OCI-LY7 (cell line): ENCODE data around the gene KDM4B. TPM values are rescaled to one million over a fixed set of nuclear protein-coding genes. Genes with fewer than 3 reads are reported as not detected.

ENCODE experiments used
- BruUV-seq: library from RNA; stranded (reverse); fragments of 400-500 nt; replicated peaks from 2 replicates; lab custom pipeline; 2021; lab: Mats Ljungman, UMichigan
- CTCF ChIA-PET: fragments of 300-600 bp; sonication (Branson Sonifier 250); formaldehyde crosslinking; loops from one replicate; lab custom pipeline; 2022; ENCODE audit warnings: antibody characterized with exemption; ENCODE audit not compliant: unreplicated experiment; lab: Charles Lee
- POLR2A ChIA-PET: fragments of 300-600 bp; sonication (Branson Sonifier 250); formaldehyde crosslinking; loops from one replicate; lab custom pipeline; 2022; ENCODE audit warnings: antibody characterized with exemption; lab: Charles Lee
- DNase-seq: peaks from one replicate; pipeline ENCODE4 v3.0.0-alpha.2; 2015; ENCODE audit warnings: low spot score
- H2AFZ ChIP-seq: fragments of 200-600 bp; sonication (generic), shearing (Covaris generic); 2 replicates; pipeline ENCODE4 v1.6.1; 2014; ENCODE audit warnings: mild to moderate bottlenecking, antibody characterized with exemption, low read length, moderate library complexity
- H3K27ac ChIP-seq: fragments of 200-600 bp; sonication (generic); 2 replicates; pipeline ENCODE4 v1.5.1; 2014; ENCODE audit warnings: mixed run types, low read depth, mild to moderate bottlenecking, moderate library complexity, low read length, inconsistent platforms; ENCODE audit not compliant: poor library complexity, severe bottlenecking
- H3K36me3 ChIP-seq: fragments of 200-600 bp; sonication (generic); 2 replicates; pipeline ENCODE4 v1.6.1; 2014; ENCODE audit warnings: mild to moderate bottlenecking, antibody characterized with exemption, low read length, moderate library complexity, mixed read lengths; ENCODE audit not compliant: insufficient read depth
- H3K4me1 ChIP-seq: fragments of 200-600 bp; sonication (generic); 2 replicates; pipeline ENCODE4 v1.5.1; 2014; ENCODE audit warnings: mild to moderate bottlenecking, low read length; ENCODE audit not compliant: insufficient read depth, poor library complexity, severe bottlenecking
- H3K4me2 ChIP-seq: fragments of 200-600 bp; sonication (generic); 2 replicates; pipeline ENCODE4 v1.6.1; 2014; ENCODE audit warnings: mild to moderate bottlenecking, low read length
- H3K4me3 ChIP-seq: fragments of 200-600 bp; sonication (generic); 2 replicates; pipeline ENCODE4 v1.5.1; 2014; ENCODE audit warnings: mild to moderate bottlenecking, low read depth, low read length; ENCODE audit not compliant: poor library complexity, severe bottlenecking
- H3K79me2 ChIP-seq: fragments of 200-600 bp; sonication (generic); 2 replicates; pipeline ENCODE4 v1.6.1; 2016; ENCODE audit warnings: low read depth, mild to moderate bottlenecking, low read length, moderate library complexity, mixed read lengths; ENCODE audit not compliant: insufficient read depth
- H3K9me2 ChIP-seq: fragments of 200-600 bp; sonication (generic); 2 replicates; pipeline ENCODE4 v1.6.1; 2016; ENCODE audit warnings: mild to moderate bottlenecking, low read length, mixed read lengths; ENCODE audit not compliant: insufficient read depth
- H3K9me3 ChIP-seq: fragments of 200-600 bp; sonication (generic); 2 replicates; pipeline ENCODE4 v1.6.1; 2014; ENCODE audit warnings: mild to moderate bottlenecking, mixed run types, low read length, mixed read lengths
- H4K20me1 ChIP-seq: fragments of 200-600 bp; sonication (generic); 2 replicates; pipeline ENCODE4 v1.6.1; 2014; ENCODE audit warnings: mild to moderate bottlenecking, antibody characterized with exemption, low read length, moderate library complexity, mixed read lengths; ENCODE audit not compliant: insufficient read depth
- EZH2phosphoT487 ChIP-seq: fragments of 200-600 bp; sonication (generic); IDR thresholded peaks from 2 replicates; pipeline ENCODE4 v1.6.1; 2018; ENCODE audit warnings: low read depth, borderline replicate concordance, mild to moderate bottlenecking, mixed run types, antibody characterized with exemption, low read length, moderate library complexity, mixed read lengths
- intact Hi-C: fragments of 100-400 bp; cut with micrococcal nuclease; formaldehyde crosslinking; loops from one replicate; pipeline ENCODE4 v1.10.0; 2022; ENCODE audit not compliant: unreplicated experiment
- total RNA-seq, 2 experiments: library from RNA; depleted of rRNA in 1 of 2; stranded (reverse); fragments of >200 nt in 1 of 2; shearing (Covaris generic) in 1 of 2; gene quantifications; 2 replicates each; pipeline ENCODE4 v1.2.3, GENCODE V29; 2014 to 2022
- TF ChIP-seq, protein P1 (sequence below): fragments of 200-600 bp; sonication (generic); conservative IDR thresholded peaks from 2 replicates; pipeline ENCODE4 v1.5.1; 2014; ENCODE audit warnings: mild to moderate bottlenecking, antibody characterized with exemption, low read length, moderate library complexity, mixed read lengths

KDM4B gene
- total RNA-seq, 2 experiments from 2014 or later, result 24.3 to 44.2 TPM

DNA sequence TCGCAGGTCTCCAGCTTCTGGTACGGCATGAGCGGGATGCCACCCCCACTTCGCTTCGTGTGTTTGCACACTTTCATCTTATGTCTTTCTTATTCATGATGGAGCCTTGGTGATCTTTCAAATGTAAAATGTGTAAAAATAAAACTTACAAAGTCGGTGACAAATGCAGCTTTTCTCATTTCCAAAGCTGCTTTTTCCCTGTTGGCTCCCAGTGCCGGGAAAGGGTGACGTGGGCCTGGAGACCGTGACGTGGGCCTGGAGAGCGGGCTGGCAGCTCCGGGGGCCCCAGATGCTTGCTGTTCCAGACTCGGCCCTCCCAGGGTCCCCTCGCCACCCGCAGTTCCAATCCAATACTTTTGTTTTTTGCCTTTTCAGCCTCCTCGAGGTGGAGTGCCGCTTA is 101.4 kb downstream of the KDM4B start:
- H3K27ac ChIP-seq, result no peak overlapping the region
- POLR2A ChIA-PET, result no interaction called here
- CTCF ChIA-PET, result no interaction called here
- no peak for TF ChIP-seq EZH2phosphoT487
- TF ChIP-seq, protein P1, sequence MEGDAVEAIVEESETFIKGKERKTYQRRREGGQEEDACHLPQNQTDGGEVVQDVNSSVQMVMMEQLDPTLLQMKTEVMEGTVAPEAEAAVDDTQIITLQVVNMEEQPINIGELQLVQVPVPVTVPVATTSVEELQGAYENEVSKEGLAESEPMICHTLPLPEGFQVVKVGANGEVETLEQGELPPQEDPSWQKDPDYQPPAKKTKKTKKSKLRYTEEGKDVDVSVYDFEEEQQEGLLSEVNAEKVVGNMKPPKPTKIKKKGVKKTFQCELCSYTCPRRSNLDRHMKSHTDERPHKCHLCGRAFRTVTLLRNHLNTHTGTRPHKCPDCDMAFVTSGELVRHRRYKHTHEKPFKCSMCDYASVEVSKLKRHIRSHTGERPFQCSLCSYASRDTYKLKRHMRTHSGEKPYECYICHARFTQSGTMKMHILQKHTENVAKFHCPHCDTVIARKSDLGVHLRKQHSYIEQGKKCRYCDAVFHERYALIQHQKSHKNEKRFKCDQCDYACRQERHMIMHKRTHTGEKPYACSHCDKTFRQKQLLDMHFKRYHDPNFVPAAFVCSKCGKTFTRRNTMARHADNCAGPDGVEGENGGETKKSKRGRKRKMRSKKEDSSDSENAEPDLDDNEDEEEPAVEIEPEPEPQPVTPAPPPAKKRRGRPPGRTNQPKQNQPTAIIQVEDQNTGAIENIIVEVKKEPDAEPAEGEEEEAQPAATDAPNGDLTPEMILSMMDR, result no peak
- no peak overlapping the region for H3K4me3 ChIP-seq
- H3K4me2 ChIP-seq, result no peak overlapping the region
- no peaks in the 10 kb centered on the region for H4K20me1 ChIP-seq
- no peaks in the 10 kb centered on the region for H3K9me3 ChIP-seq
- H3K36me3 ChIP-seq, result no peaks in the 10 kb centered on the region
- H3K79me2 ChIP-seq, result no peaks in the 10 kb centered on the region
- DNase-seq, result no peak
- no peaks in the 10 kb centered on the region for H3K4me1 ChIP-seq
- H3K9me2 ChIP-seq, result no peaks in the 10 kb centered on the region
- no peak overlapping the region for H2AFZ ChIP-seq
- intact Hi-C loops, result no loop called here
- BruUV-seq, result no TSS peak

DNA sequence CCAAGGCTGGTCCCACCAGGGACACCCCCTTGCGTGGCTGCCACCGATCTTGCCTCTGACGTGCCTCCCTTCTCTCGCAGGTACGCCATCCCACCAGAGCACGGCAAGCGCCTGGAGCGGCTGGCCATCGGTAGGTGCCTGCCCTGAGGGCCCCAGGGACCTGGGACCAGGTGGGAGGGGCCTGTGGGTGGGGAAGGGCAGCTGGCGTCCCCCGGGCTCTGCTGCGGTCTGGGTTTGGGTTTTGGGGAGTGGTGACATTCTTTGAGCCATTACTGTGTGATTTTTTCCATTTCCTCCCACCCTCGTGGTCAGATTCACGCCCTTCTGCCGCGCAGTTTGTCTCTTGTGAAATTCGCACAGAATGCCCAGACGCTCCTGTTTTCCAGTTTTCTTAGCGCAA is 102.0 kb downstream of the KDM4B start:
- no peaks in the 10 kb centered on the region for H4K20me1 ChIP-seq
- BruUV-seq, result no TSS peak
- no peak overlapping the region for H3K4me2 ChIP-seq
- H3K79me2 ChIP-seq, result no peaks in the 10 kb centered on the region
- no peak overlapping the region for H2AFZ ChIP-seq
- TF ChIP-seq, protein P1, result no peak
- no peak for TF ChIP-seq EZH2phosphoT487
- ChIA-PET POLR2A (no interaction called here), CTCF (no interaction called here)
- H3K9me3 ChIP-seq, result no peaks in the 10 kb centered on the region
- intact Hi-C loops, result no loop called here
- no peak overlapping the region for H3K27ac ChIP-seq
- no peaks in the 10 kb centered on the region for H3K36me3 ChIP-seq
- H3K9me2 ChIP-seq, result no peaks in the 10 kb centered on the region
- no peak overlapping the region for H3K4me3 ChIP-seq
- H3K4me1 ChIP-seq, result no peaks in the 10 kb centered on the region
- no peak for DNase-seq

DNA sequence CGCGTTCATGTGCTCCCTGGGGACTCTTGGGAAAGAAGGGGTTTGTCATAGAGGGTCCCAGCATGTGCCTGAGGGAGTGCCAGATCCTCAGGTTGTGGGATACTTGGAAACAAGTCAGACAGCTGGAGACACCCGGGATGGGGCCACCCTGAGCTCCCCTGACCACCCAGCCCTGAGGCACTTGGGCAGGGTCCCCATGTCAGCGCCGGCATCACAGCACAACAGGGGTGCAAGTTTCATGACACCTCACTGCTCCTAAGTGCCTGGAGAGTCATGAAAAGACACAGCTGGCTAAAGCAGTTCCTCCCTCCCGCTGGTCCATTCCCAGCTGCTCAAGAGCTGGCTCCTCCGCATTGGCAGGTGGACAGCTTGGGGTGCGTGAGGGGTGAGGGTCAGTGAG is 102.7 kb downstream of the KDM4B start:
- no peaks in the 10 kb centered on the region for H3K4me1 ChIP-seq
- H4K20me1 ChIP-seq, result no peaks in the 10 kb centered on the region
- no peak overlapping the region for H3K27ac ChIP-seq
- ChIA-PET CTCF (interaction anchor here (0.5 kb wide), 1 partner anchor 358 kb away, joined by 4 read pairs; no protein-coding TSS in a partner anchor), POLR2A (no interaction called here)
- TF ChIP-seq, protein P1, result no peak
- TF ChIP-seq EZH2phosphoT487, result no peak
- H3K4me3 ChIP-seq, result no peak overlapping the region
- no peaks in the 10 kb centered on the region for H3K9me2 ChIP-seq
- DNase-seq, result no peak
- no peaks in the 10 kb centered on the region for H3K9me3 ChIP-seq
- no TSS peak for BruUV-seq
- no peak overlapping the region for H2AFZ ChIP-seq
- H3K36me3 ChIP-seq, result no peaks in the 10 kb centered on the region
- H3K79me2 ChIP-seq, result no peaks in the 10 kb centered on the region
- intact Hi-C loops, result no loop called here
- no peak overlapping the region for H3K4me2 ChIP-seq
